Thoracic aorta (tissue), 2 donors: ENCODE results near the gene TCF4. TPM values are rescaled to one million over a fixed set of nuclear protein-coding genes. Genes with fewer than 3 reads are reported as not detected.

ENCODE experiments used
- ATAC-seq: fragments of 150-250 bp; one replicate; pipeline ENCODE4 v1.8.0; 2017; ENCODE audit warnings: low read depth; ENCODE audit not compliant: insufficient number of reproducible peaks, low FRiP score
- DNase-seq: peaks from one replicate; pipeline ENCODE4 v3.0.0-alpha.2; 2020; ENCODE audit warnings: low spot score
- H3K27ac ChIP-seq, 2 donors: fragments of 200-600 bp; sonication (generic); 1 replicate in 1 of 2; 2 replicates in 1 of 2; pipeline ENCODE4 v1.5.1; 2016; ENCODE audit warnings: mild to moderate bottlenecking in 2 of 2, moderate library complexity in 2 of 2
- H3K27me3 ChIP-seq: fragments of 200-600 bp; sonication (generic); replicated peaks from 2 replicates; pipeline ENCODE4 v1.6.0; 2016; ENCODE audit warnings: mild to moderate bottlenecking; ENCODE audit not compliant: insufficient read depth
- H3K36me3 ChIP-seq: fragments of 200-600 bp; sonication (generic); one replicate; pipeline ENCODE4 v1.5.1; 2016
- H3K4me1 ChIP-seq, 2 donors: fragments of 200-600 bp; sonication (generic); 1 replicate in 1 of 2; 2 replicates in 1 of 2; pipeline versions ENCODE4 v1.5.1 to v1.6.0; 2016; ENCODE audit warnings: low read depth in 2 of 2, mild to moderate bottlenecking in 1 of 2; ENCODE audit not compliant: control insufficient read depth in 1 of 2
- H3K4me3 ChIP-seq: fragments of 200-600 bp; sonication (generic); 2 replicates; pipeline ENCODE4 v1.5.1; 2016; ENCODE audit warnings: mild to moderate bottlenecking
- H3K9me3 ChIP-seq: fragments of 200-600 bp; sonication (generic); 2 replicates; pipeline ENCODE4 v1.5.1; 2016
- total RNA-seq, 2 donors: library from RNA; depleted of rRNA; stranded (reverse); fragments of >200 nt; gene quantifications; one replicate each; pipeline versions ENCODE4 v1.1.0 to v1.2.3, GENCODE V29; 2016
- TF ChIP-seq, protein P1 (sequence below): fragments of 200-600 bp; sonication (generic); IDR thresholded peaks from one replicate; pipeline ENCODE4 v1.5.1; 2019; ENCODE audit warnings: antibody characterized with exemption

Gene TCF4
- total RNA-seq, 2 donors from 2014 or later: 178 to 267 TPM

DNA sequence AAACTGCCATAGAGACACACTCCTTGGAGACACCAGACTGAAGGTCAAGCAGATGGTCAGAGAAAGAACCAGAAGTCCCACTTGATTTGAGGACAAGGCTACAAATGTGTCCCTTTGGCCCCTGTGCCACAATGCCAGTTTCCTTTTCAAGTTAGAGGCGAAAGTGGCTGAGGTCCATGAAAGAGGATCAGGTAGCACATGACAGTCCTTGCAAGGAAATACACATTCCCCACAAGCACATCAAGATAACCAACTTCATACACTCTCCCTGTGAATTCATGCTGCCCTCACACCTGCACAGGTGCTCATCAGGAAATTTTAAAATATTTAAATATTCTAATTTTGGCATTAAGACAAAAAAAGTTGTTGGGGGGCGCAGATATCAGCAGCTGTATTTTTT, 218.6 kb downstream of the TCF4 start:
- no peak overlapping the region for H3K4me3 ChIP-seq
- H3K27ac ChIP-seq: no peak overlapping the region
- H3K36me3 ChIP-seq: no peaks in the 10 kb centered on the region
- no peaks in the 10 kb centered on the region for H3K27me3 ChIP-seq
- TF ChIP-seq, protein P1, sequence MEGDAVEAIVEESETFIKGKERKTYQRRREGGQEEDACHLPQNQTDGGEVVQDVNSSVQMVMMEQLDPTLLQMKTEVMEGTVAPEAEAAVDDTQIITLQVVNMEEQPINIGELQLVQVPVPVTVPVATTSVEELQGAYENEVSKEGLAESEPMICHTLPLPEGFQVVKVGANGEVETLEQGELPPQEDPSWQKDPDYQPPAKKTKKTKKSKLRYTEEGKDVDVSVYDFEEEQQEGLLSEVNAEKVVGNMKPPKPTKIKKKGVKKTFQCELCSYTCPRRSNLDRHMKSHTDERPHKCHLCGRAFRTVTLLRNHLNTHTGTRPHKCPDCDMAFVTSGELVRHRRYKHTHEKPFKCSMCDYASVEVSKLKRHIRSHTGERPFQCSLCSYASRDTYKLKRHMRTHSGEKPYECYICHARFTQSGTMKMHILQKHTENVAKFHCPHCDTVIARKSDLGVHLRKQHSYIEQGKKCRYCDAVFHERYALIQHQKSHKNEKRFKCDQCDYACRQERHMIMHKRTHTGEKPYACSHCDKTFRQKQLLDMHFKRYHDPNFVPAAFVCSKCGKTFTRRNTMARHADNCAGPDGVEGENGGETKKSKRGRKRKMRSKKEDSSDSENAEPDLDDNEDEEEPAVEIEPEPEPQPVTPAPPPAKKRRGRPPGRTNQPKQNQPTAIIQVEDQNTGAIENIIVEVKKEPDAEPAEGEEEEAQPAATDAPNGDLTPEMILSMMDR: no peak
- ATAC-seq (no peak), DNase-seq (no peak)
- peaks cover 3% of the 10 kb centered on the region for H3K9me3 ChIP-seq
- H3K4me1 ChIP-seq: no peaks in the 10 kb centered on the region

DNA sequence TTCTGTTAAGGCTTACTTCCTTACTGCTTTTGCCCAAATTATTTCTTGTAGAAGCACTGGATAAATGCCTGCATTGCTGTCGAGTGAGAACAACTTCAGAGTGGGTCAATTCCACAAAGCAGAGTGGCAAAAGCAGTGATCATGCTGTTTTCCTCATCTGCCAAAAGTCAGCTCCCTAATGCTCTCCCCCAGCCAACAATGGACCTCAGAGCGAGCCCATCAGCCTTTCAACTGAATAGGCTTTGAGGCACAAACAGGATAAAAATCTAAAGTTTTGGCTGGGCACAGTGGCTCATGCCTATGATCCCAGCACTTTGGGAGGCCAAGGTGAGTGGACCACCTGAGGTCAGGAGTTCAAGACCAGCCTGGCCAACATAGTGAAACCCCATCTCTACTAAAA, 222.7 kb downstream of the TCF4 start:
- Histone ChIP-seq H3K4me3 (no peak overlapping the region), H3K36me3 (no peaks in the 10 kb centered on the region), H3K4me1 (no peaks in the 10 kb centered on the region), H3K27me3 (no peaks in the 10 kb centered on the region), H3K27ac (no peak overlapping the region), H3K9me3 (no peaks in the 10 kb centered on the region)
- TF ChIP-seq, protein P1: no peak
- no peak for DNase-seq
- no peak for ATAC-seq

DNA sequence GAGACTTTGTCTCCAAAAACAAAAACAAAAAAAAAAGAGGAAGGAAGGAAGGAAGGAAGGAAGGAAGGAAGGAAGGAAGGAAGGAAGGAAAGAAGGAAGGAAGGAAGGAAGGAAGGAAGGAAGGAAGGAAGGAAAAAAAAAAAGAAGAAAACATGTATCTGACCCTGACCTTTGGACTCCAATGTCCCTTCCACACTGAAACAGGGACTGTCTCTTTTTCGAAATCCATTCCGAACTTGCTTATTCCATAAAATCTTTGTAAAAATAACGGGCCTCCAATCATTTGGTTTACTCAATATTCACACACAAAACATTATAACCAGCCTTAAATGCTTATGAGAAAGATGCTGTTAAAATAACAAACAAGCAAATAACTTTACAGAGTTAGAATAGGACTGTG, 225.7 kb downstream of the TCF4 start:
- TF ChIP-seq, protein P1: no peak
- Histone ChIP-seq H3K9me3 (no peaks in the 10 kb centered on the region), H3K36me3 (no peaks in the 10 kb centered on the region), H3K27me3 (no peaks in the 10 kb centered on the region), H3K27ac (no peak overlapping the region), H3K4me1 (no peaks in the 10 kb centered on the region), H3K4me3 (no peak overlapping the region)
- ATAC-seq: no peak
- DNase-seq: no peak

DNA sequence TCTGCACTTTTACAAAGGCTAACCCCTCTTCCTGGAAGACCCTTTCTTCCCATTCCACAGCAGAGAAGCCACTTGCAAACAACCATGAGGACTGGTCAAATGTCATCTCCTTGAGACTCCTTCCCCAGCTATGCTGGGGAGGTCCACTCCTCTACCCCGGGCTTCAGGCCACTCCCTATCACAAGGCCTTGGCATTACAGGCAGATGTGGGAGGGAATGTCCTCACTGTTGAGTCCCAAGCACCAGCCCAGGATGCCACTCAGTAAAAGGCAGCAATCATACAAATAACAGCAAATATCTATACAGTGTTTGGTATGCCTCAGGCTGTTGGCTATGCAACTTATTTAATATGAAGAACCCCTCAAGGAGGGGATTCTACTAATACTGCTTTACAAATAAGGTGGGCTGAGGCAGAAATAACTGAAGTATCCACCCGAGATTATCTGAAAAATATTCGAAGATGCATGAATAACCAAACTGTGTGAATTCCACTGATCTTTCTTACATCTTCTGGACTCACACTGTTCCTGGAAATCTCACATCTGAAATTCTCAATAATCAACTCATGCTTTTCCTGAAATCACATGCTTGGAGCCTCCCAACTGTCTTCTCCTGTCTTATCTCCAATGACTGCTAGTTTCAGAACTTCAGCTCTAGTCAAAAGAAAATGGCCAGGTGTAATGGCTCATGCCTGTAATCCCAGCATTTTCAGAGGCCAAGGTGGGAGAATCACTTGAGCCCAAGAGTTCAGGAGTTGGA, 226.3 kb downstream of the TCF4 start:
- H3K36me3 ChIP-seq: no peaks in the 10 kb centered on the region
- no peak overlapping the region for H3K4me3 ChIP-seq
- TF ChIP-seq, protein P1: no peak
- DNase-seq (no peak), ATAC-seq (no peak)
- no peaks in the 10 kb centered on the region for H3K9me3 ChIP-seq
- H3K27ac ChIP-seq: no peak overlapping the region
- H3K4me1 ChIP-seq: no peaks in the 10 kb centered on the region
- no peaks in the 10 kb centered on the region for H3K27me3 ChIP-seq

DNA sequence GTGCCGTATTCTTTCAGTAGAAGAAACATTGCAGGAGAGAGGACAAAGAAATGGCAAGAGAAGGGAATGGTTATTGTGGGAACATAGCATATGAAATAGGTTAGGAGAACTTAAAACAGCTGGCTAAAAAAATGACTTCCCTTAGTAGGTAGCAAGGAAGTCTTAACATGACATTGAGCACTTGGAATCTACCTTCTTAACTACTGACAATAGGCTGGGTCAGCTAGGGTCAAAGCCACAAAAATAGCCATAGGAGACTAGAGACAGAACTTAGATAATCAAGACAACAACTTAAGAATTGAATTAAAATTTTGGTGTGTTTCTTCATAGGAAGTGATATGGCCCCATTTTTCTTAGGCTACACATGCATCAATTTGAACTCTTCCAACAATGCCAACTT, 227.9 kb downstream of the TCF4 start:
- DNase-seq (no peak), ATAC-seq (no peak)
- TF ChIP-seq, protein P1: no peak
- no peaks in the 10 kb centered on the region for H3K27me3 ChIP-seq
- no peaks in the 10 kb centered on the region for H3K9me3 ChIP-seq
- H3K27ac ChIP-seq: no peak overlapping the region
- no peaks in the 10 kb centered on the region for H3K4me1 ChIP-seq
- H3K36me3 ChIP-seq: no peaks in the 10 kb centered on the region
- H3K4me3 ChIP-seq: no peak overlapping the region
